Measurements from ENCODE around the gene RNF32. TPM values are rescaled to one million over a fixed set of nuclear protein-coding genes. Genes with fewer than 3 reads are reported as not detected.
A peak's percentile ranks its signal among the peaks of the same experiment; 100 is the strongest.
"Not testable (repeated sequence)": the region's sequence is repeated elsewhere in the genome, so short reads cannot be mapped to it uniquely, and the experiment has no call there.

RNF32 gene
- total and polyA plus RNA-seq, 5 donors from 2014 or later = 0.81 to 5.4 (median 1.6) TPM

DNA sequence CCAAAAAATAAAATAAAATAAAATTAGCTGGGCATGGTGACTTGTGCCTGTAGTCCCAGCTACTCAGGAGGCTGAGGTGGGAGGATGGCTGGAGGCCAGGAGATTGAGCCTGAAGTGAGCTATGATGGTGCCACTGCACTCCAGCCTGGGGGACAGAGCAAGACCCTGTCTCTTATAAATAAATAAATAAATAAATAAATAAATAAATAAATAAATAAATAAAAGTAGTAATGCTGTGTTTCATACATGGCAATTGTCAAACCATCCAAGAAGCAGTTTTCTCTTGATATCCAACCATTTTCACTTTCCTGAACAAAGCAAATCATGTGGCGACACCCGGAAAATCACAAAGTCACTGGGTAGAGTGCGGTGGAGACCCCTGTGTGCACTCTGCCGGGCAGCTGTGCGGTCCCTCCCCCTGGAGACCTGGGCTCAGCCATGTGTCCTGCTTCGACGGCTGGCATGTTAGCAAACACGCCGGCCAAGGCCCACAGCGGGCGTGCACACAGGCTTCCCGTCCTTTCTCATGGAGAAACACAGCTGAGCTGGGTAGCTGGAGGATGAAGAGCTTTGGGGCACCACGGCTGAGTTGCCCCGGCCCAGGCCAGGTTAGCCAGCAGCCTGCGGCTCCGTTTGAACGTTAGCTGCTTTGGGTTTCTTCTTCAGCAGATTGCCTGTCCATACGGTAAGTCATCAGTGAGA, 22.3 kb upstream of the RNF32 start:
- ATAC-seq (ENCODE audit: low read depth in 2 of 2) = no peak
- no peak for DNase-seq
- Mint-ChIP-seq H3K4me3 (no peak overlapping the region), H3K4me1 (peaks cover 2 to 22% (median 5%) of the 10 kb centered on the region in 4 donors), H3K27me3 (peaks cover 46% of the 10 kb centered on the region), H3K9me3 (peaks cover 0 to 11% (median 4%) of the 10 kb centered on the region in 7 donors), H3K27ac (no peak overlapping the region), H3K36me3 (no peaks in the 10 kb centered on the region)
- Histone ChIP-seq H3K4me1 (ENCODE audit: control insufficient read depth, insufficient read depth, low read length, poor library complexity, severe bottlenecking) (peaks cover 2% of the 10 kb centered on the region), H3K4me3 (ENCODE audit: low read depth, low read length) (no peak overlapping the region), H3K9me3 (ENCODE audit: control insufficient read depth in 2 of 2, low read length in 2 of 2) (peaks cover 0 to 4% of the 10 kb centered on the region in 2 experiments), H3K36me3 (ENCODE audit: control insufficient read depth, insufficient read depth, low read length) (no peaks in the 10 kb centered on the region), H3K27me3 (ENCODE audit: control insufficient read depth, insufficient read depth, low read length) (peaks cover 35% of the 10 kb centered on the region), H3K27ac (ENCODE audit: insufficient read depth, low read length, poor library complexity, severe bottlenecking) (no peak overlapping the region)

DNA sequence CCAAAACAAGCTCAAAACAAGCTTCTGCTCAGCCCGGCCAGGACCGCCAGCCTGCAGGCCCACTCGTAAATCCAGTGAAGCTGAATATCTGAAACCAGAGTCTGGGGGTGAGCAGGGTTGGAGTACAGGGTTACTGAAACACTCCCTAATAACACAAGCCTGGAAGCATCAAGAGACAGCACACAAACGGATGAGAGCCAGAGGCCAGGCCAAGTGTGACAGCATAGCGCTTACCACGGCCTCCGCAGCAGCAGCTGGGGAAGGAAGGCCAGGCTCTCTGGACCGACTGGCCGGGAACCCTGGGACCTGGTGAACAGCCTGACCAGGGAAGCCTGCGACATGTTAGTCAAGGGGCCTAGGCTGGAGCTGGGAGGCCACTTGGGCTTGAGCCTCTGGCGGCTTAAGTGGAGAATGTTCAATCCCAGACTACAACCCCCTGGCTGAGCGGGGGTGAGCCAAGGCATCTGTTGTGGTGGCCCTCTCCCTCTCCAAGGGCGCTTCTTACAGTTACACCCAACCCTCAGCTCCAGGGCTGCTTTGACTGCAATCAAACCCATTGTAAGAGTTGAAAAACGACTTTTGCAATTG, 21.7 kb upstream of the RNF32 start:
- Mint-ChIP-seq H3K36me3 (no peaks in the 10 kb centered on the region), H3K27ac (no peak overlapping the region), H3K9me3 (peaks cover 0 to 11% (median 4%) of the 10 kb centered on the region in 7 donors), H3K4me3 (no peak overlapping the region), H3K27me3 (peaks cover 43% of the 10 kb centered on the region), H3K4me1 (peaks cover 3 to 19% (median 5%) of the 10 kb centered on the region in 4 donors)
- Histone ChIP-seq H3K36me3 (ENCODE audit: control insufficient read depth, insufficient read depth, low read length) (no peaks in the 10 kb centered on the region), H3K9me3 (ENCODE audit: control insufficient read depth in 2 of 2, low read length in 2 of 2) (peaks cover 0 to 4% of the 10 kb centered on the region in 2 experiments), H3K4me3 (ENCODE audit: low read depth, low read length) (no peak overlapping the region), H3K27me3 (ENCODE audit: control insufficient read depth, insufficient read depth, low read length) (peaks cover 35% of the 10 kb centered on the region), H3K4me1 (ENCODE audit: control insufficient read depth, insufficient read depth, low read length, poor library complexity, severe bottlenecking) (no peaks in the 10 kb centered on the region), H3K27ac (ENCODE audit: insufficient read depth, low read length, poor library complexity, severe bottlenecking) (no peak overlapping the region)
- ATAC-seq (ENCODE audit: low read depth in 2 of 2) = no peak
- DNase-seq = no peak

- not testable (repeated sequence) for H3K4me3 Mint-ChIP-seq; H3K4me3 ChIP-seq (ENCODE audit: low read depth, low read length); H3K27ac ChIP-seq (ENCODE audit: insufficient read depth, low read length, poor library complexity, severe bottlenecking); H3K4me1 ChIP-seq (ENCODE audit: control insufficient read depth, insufficient read depth, low read length, poor library complexity, severe bottlenecking); H3K36me3 Mint-ChIP-seq; H3K9me3 ChIP-seq (ENCODE audit: control insufficient read depth in 2 of 2, low read length in 2 of 2); ATAC-seq (ENCODE audit: low read depth in 2 of 2); DNase-seq; H3K27ac Mint-ChIP-seq; H3K36me3 ChIP-seq (ENCODE audit: control insufficient read depth, insufficient read depth, low read length)
- Mint-ChIP-seq H3K9me3 (peaks cover 0 to 11% (median 5%) of the 10 kb centered on the region in 7 donors), H3K4me1 (peaks cover 5 to 14% (median 5%) of the 10 kb centered on the region in 4 donors), H3K27me3 (peaks cover 41% of the 10 kb centered on the region)
- peaks cover 35% of the 10 kb centered on the region for H3K27me3 ChIP-seq (ENCODE audit: control insufficient read depth, insufficient read depth, low read length)
These were observed 20.9 kb upstream of the RNF32 start for GRCh38 chr7:156619488-156620290.

GRCh38 chr7:156620291-156620675, 20.3 kb upstream of the RNF32 start:
- Mint-ChIP-seq H3K9me3 (peaks cover 0 to 11% (median 5%) of the 10 kb centered on the region in 7 donors), H3K27ac (no peak overlapping the region), H3K36me3 (no peaks in the 10 kb centered on the region), H3K4me3 (no peak overlapping the region), H3K4me1 (peaks cover 6 to 11% (median 6%) of the 10 kb centered on the region in 4 donors), H3K27me3 (peaks cover 35% of the 10 kb centered on the region)
- DNase-seq (no peak), ATAC-seq (ENCODE audit: low read depth in 2 of 2) (no peak)
- Histone ChIP-seq H3K4me1 (ENCODE audit: control insufficient read depth, insufficient read depth, low read length, poor library complexity, severe bottlenecking) (no peaks in the 10 kb centered on the region), H3K27me3 (ENCODE audit: control insufficient read depth, insufficient read depth, low read length) (peaks cover 32% of the 10 kb centered on the region), H3K4me3 (ENCODE audit: low read depth, low read length) (no peak overlapping the region), H3K9me3 (ENCODE audit: control insufficient read depth in 2 of 2, low read length in 2 of 2) (peaks cover 0 to 4% of the 10 kb centered on the region in 2 experiments), H3K27ac (ENCODE audit: insufficient read depth, low read length, poor library complexity, severe bottlenecking) (no peak overlapping the region), H3K36me3 (ENCODE audit: control insufficient read depth, insufficient read depth, low read length) (no peaks in the 10 kb centered on the region)

DNA sequence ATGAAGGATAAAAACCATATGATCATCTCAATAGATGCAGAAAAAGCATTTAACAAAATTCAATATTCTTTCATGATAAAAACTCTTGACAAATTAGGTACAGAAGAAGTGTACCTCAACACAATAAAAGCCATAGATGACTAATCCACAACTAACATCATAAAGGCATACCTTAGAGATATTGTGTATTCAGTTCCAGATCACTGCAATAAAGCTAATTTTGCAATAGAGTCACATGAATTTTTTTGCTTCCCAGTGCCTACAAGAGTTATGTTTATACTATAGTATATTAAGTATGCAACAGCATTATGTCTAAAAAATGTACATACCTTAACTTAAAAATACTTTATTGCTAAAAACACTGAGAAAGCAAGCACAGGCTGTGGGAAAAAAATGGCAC, 18.9 kb upstream of the RNF32 start:
- no peaks in the 10 kb centered on the region for H3K4me1 ChIP-seq (ENCODE audit: control insufficient read depth, insufficient read depth, low read length, poor library complexity, severe bottlenecking)
- Mint-ChIP-seq H3K27ac (no peak overlapping the region), H3K9me3 (peaks cover 0 to 12% (median 5%) of the 10 kb centered on the region in 7 donors), H3K4me3 (no peak overlapping the region), H3K36me3 (no peaks in the 10 kb centered on the region), H3K4me1 (peaks cover 6 to 11% (median 9%) of the 10 kb centered on the region in 4 donors), H3K27me3 (peaks cover 25% of the 10 kb centered on the region)
- no peak overlapping the region for H3K4me3 ChIP-seq (ENCODE audit: low read depth, low read length)
- ATAC-seq (ENCODE audit: low read depth in 2 of 2) = no peak
- H3K27ac ChIP-seq (ENCODE audit: insufficient read depth, low read length, poor library complexity, severe bottlenecking) = no peak overlapping the region
- no peak for DNase-seq
- H3K27me3 ChIP-seq (ENCODE audit: control insufficient read depth, insufficient read depth, low read length) = peaks cover 25% of the 10 kb centered on the region
- H3K36me3 ChIP-seq (ENCODE audit: control insufficient read depth, insufficient read depth, low read length) = no peaks in the 10 kb centered on the region
- peaks cover 0 to 4% of the 10 kb centered on the region in 2 experiments for H3K9me3 ChIP-seq (ENCODE audit: control insufficient read depth in 2 of 2, low read length in 2 of 2)

DNA sequence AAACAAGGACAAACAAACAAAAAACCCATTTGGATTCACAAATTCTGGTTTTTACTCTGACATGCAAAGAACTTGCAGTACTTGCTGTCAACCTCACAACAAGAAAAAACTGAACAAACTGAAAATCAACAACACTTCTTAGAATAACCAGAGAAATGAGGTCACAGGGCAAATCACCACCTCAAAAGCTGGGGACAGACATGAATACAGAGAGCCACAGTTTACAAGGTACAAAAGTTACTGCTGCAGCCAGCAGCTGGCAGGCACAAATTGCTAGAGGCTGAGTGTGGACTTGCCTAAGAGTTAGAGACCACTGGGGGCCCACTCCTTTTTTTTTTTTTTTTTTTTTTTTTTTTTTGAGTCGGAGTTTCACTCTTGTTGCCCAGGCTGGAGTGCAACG, 15.0 kb upstream of the RNF32 start:
- H3K27ac ChIP-seq (ENCODE audit: insufficient read depth, low read length, poor library complexity, severe bottlenecking) = no peak overlapping the region
- no peak overlapping the region for H3K4me3 ChIP-seq (ENCODE audit: low read depth, low read length)
- no peaks in the 10 kb centered on the region for H3K36me3 ChIP-seq (ENCODE audit: control insufficient read depth, insufficient read depth, low read length)
- peaks cover 4 to 40% (median 9%) of the 10 kb centered on the region in 7 donors for H3K9me3 Mint-ChIP-seq
- peaks cover 7 to 31% of the 10 kb centered on the region in 2 experiments for H3K9me3 ChIP-seq (ENCODE audit: control insufficient read depth in 2 of 2, low read length in 2 of 2)
- ATAC-seq (ENCODE audit: low read depth in 2 of 2) = no peak
- peak overlapping the region in 1 of 3 donors; percentile 71 for H3K27ac Mint-ChIP-seq
- H3K4me1 ChIP-seq (ENCODE audit: control insufficient read depth, insufficient read depth, low read length, poor library complexity, severe bottlenecking) = no peaks in the 10 kb centered on the region
- H3K27me3 ChIP-seq (ENCODE audit: control insufficient read depth, insufficient read depth, low read length) = peaks cover 10% of the 10 kb centered on the region
- no peak overlapping the region for H3K4me3 Mint-ChIP-seq
- peak in 1 of 3 donors; percentile 80 for DNase-seq
- peaks cover 5% of the 10 kb centered on the region for H3K27me3 Mint-ChIP-seq
- H3K36me3 Mint-ChIP-seq = no peaks in the 10 kb centered on the region
- H3K4me1 Mint-ChIP-seq = peaks cover 0 to 9% (median 4%) of the 10 kb centered on the region in 4 donors

GRCh38 chr7:156626220-156626895, 14.2 kb upstream of the RNF32 start:
- Mint-ChIP-seq H3K36me3 (no peaks in the 10 kb centered on the region), H3K4me3 (no peak overlapping the region), H3K9me3 (peaks cover 1 to 38% (median 8%) of the 10 kb centered on the region in 7 donors), H3K4me1 (peaks cover 0 to 9% (median 4%) of the 10 kb centered on the region in 4 donors), H3K27me3 (peaks cover 3% of the 10 kb centered on the region), H3K27ac (no peak overlapping the region)
- H3K4me1 ChIP-seq (ENCODE audit: control insufficient read depth, insufficient read depth, low read length, poor library complexity, severe bottlenecking) = no peaks in the 10 kb centered on the region
- peaks cover 6% of the 10 kb centered on the region for H3K27me3 ChIP-seq (ENCODE audit: control insufficient read depth, insufficient read depth, low read length)
- H3K36me3 ChIP-seq (ENCODE audit: control insufficient read depth, insufficient read depth, low read length) = no peaks in the 10 kb centered on the region
- no peak for DNase-seq
- H3K27ac ChIP-seq (ENCODE audit: insufficient read depth, low read length, poor library complexity, severe bottlenecking) = no peak overlapping the region
- peaks cover 7 to 29% of the 10 kb centered on the region in 2 experiments for H3K9me3 ChIP-seq (ENCODE audit: control insufficient read depth in 2 of 2, low read length in 2 of 2)
- no peak for ATAC-seq (ENCODE audit: low read depth in 2 of 2)
- H3K4me3 ChIP-seq (ENCODE audit: low read depth, low read length) = no peak overlapping the region
